CD4-positive, alpha-beta T cell treated with Interleukin-17A for 4 hours (primary cell): Measurements from ENCODE around the gene XXYLT1.

ENCODE experiments used
- DNase-seq: peaks from one replicate; pipeline ENCODE4 v3.0.0-alpha.2; 2020; ENCODE audit warnings: mixed read lengths

Gene XXYLT1

GRCh38 chr3:195128255-195129071, 142.5 kb downstream of the XXYLT1 start:
- no peak for DNase-seq

GRCh38 chr3:195126056-195126605, 144.8 kb downstream of the XXYLT1 start:
- no peak for DNase-seq

DNA sequence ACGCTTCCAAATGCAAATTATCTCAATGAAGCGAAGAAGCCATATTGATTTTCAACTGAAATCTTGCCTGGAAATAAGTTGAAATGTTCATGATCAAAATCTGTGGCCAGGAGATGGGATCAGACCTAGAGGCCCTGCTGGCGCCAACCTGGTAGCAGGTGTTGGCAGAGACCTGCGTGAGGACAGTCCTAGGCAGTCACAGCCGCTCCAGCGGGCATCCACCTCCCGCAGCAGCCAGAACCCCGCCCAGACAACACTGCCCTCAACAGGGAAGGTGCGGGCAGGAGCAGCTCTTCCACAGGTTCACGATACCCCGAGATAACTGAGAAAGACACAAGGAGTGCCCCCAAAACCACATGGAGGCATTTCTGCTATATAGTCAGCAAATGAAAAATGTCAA, 145.3 kb downstream of the XXYLT1 start:
- DNase-seq: no peak

DNA sequence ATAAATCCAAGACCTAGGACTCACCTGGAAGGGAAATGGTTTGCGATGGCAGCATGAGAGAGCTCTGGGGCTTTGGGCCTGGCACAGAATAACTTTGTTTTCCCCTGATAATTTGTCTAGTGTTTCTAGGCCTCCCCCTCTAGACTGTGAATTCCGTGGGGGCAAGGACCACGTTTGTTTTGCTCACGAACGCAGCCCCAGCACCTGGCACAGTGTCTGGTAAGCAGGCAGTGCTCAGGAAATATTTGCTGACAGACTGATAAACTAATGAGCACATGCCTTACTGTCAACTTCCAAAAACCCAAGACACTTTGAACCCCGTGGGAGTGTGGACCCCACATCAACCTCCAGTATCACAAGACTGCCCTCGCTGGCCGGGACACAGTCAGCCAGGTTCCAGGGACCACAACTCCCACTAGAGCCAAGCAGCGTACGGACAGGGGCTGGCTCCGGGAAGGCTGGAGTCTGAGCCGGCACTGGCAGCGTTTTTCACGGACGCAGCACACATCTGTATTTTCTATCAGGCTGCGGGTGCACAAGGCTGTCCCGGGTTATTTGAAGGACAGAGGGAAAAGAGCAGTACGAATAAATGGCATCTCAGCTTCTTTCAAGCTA, 146.5 kb downstream of the XXYLT1 start:
- DNase-seq: no peak

DNA sequence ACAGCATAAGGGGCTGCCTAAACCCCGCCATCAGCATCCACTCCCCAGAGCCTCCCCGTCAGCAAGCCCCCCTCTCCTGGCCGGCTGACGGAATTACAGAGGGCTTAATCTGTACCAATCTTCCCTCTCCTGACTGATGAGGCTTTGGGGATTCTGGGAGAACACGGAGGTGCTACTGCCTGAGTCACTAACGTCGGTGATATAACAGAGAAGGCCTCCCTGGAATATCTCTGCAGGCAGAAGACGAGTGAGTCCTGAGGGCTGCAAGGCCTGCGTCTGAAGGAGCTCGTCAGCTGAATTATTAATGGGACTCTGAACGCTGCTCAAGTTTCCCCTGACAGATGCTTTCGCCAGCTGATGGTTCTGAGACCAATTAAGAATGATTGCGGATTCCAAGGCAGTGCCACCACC, 147.7 kb downstream of the XXYLT1 start:
- no peak for DNase-seq

DNA sequence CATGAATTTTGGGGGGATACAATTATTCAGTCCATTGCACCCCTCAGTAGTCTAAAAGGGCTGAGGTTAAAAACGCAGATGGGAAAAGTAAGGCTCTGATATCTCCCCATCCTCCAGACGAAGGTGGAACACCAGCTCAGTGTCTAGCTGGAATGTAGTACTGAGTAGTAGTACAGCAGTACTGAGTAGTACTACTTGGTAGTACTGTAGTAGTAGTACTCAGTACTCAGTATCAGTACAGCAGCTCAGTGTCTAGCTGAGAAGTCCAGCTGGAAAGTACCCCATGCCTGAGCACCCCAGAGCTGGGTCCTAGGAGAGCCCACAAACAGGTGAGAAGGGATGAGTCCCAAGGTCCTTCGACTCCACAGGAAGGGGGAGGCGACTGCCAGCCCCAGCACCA, 148.7 kb downstream of the XXYLT1 start:
- no peak for DNase-seq

DNA sequence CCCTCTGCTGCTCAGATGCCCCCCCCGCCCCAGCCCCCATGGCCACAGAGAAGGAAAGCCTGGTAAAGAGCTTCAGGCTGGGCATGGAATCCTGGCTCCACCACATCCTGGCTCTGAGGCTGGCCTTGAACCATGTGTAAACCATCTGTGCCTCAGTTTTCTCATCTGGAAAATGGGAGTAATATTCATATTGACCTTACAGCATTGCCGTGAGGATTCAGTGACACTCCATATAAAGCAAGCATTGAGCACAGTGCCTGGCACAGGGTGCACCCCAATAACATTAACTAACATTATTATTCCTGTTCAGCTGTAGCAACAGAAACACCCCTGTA, 150.7 kb downstream of the XXYLT1 start:
- no peak for DNase-seq

DNA sequence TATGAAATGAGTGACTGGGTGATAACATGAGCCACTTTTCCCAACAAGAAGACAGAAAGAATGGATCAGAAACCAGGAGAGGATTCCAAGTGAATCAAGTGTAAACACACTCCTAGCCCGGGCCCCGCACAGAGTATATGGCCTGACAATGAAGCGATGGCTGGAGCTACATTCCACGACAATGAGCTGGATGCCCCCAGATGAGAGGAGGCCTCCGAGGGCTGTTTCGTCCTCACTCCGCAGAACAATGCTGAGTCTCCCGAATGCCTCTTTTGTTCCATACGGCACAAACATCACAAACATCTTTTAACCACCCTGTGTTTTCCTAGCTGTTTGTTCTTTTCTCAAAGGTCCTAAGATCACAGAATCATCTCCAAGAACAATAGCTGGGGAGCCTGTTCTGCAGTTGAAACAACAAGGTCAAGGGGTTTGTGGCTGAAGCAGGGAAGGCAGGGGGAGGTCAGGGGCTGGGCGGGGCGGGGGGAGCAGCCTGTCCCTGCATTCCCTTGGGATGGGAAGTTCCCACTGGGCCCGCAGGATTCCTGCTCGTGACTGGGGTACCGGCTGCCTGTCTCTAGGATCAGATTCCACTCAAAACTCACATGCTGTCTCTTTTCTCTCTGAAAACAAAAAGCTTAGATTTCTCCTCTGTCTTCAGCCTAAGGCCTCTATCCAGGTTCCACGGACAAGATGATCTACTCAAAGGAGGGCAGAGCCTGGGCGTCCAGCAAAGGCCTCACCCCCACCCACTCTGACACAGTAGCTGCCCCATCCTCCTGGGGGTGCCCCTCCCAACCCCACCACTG, 151.3 kb downstream of the XXYLT1 start:
- no peak for DNase-seq

GRCh38 chr3:195118671-195119070, 152.3 kb downstream of the XXYLT1 start:
- no peak for DNase-seq

- DNase-seq: no peak
Measured at GRCh38 chr3:195117978-195118581, 152.9 kb downstream of the XXYLT1 start.

DNA sequence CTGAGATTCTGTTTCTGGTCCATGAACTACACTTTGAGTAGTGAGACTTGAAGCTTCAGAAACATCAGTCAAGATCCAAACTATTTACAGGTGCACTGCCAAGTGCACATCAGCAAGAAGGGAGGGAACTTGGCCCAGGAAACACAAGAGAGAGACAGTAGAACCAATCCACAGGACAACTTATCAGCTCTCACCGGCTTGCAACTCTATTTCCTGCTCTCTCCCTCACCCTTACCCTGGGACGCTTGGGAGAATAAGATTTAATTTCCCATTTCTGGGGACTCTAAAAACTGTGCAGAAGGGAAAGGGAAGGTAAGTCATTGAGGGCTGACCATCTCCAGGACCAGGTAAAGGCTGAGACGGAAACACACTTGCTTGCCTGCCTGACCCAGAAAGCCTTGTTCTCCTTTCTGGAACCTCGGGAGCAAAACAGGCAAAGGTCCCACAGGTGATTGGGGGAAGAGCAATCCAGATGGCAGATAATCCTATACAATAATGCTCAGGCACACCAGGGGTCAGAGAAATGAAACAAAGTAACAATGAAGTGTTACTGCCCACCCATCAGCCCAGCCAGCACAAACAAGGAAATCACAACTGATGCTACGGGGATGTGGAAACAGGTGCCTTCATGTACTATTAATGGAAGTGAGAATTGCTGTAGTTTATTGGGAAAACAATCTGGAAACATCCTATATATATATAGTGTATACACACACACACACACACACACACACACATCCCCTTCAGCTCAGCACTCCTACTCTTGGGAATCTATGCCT, 154.4 kb downstream of the XXYLT1 start:
- DNase-seq: no peak

DNA sequence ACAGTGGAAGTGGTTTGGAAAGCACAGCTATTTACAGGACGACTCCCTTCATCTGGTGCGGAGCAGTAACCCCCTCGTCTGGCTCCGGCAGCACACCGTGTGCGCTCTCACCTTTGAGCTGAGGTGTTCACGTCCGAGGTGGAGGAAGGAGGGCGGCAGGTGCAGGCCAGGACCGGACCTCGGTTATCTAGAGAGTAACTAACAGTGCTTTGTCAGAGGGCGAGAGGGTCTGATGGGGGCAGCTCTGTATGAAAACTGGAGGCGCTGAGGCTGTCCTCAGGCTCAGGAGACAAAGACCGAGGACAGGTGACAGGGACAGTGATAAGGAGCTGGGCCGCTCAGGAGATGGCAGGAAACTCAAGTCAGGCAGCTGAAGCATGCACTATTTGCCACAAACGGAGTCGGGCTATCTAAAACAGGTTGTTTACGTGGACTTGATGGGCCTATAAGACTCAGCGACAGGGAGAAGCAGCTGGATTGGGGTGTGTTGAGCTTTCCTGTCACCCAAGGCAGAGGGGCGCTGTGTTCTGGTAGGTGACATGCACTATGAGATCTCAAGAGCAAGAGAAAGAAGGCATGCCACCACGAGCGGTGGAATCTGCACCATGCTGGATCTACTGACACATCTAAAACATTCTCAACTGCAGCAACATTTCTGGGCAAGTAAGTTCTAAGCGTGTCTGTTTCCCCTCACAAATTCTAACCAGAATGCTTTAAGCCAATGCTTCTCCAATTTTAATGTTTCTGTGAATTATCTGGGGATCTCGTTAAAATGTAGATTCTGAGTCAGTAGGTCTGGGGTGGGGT, 155.2 kb downstream of the XXYLT1 start:
- DNase-seq: no peak

- no peak for DNase-seq
Measured at GRCh38 chr3:195114786-195115599, 156.0 kb downstream of the XXYLT1 start.

GRCh38 chr3:195113536-195114425, 157.2 kb downstream of the XXYLT1 start:
- DNase-seq: no peak

GRCh38 chr3:195113048-195113447, 157.9 kb downstream of the XXYLT1 start:
- no peak for DNase-seq

DNA sequence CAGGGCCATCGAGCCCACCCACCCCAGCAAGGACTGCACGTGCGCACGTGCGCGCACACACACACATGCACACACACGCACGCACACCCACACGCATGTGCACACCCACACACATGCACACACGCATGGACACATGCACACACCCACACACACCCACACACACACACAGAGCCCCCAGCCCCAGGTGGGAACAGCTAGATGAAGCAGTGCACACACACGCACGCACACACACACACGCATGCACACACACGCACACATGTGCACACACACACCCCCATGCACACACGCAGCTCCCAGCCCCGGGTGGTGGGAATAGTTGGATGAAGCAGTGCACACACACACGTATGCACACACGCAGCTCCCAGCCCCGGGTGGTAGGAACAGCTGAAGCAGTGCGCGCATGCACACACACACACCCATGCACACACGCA, 158.6 kb downstream of the XXYLT1 start:
- no peak for DNase-seq

DNA sequence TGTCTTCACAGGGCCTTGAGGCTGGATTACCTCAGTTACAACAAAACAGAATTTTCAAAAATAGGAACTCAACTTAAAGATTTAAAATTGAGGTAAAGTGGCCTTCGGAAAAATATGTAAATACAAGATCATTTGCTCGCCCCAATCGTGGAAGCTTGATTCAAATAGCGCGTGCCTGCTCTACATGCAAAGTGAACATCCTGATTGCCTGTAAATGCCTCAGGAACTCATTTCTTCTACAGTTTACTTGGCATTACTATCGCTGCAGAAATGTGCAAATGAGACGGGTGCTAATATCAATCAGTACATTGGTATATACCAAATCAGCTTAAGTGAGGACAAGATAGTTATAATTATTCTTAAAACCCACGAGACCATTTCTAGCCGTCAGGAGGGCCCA, 159.2 kb downstream of the XXYLT1 start:
- DNase-seq: no peak

GRCh38 chr3:195111319-195111705, 159.6 kb downstream of the XXYLT1 start:
- no peak for DNase-seq

DNA sequence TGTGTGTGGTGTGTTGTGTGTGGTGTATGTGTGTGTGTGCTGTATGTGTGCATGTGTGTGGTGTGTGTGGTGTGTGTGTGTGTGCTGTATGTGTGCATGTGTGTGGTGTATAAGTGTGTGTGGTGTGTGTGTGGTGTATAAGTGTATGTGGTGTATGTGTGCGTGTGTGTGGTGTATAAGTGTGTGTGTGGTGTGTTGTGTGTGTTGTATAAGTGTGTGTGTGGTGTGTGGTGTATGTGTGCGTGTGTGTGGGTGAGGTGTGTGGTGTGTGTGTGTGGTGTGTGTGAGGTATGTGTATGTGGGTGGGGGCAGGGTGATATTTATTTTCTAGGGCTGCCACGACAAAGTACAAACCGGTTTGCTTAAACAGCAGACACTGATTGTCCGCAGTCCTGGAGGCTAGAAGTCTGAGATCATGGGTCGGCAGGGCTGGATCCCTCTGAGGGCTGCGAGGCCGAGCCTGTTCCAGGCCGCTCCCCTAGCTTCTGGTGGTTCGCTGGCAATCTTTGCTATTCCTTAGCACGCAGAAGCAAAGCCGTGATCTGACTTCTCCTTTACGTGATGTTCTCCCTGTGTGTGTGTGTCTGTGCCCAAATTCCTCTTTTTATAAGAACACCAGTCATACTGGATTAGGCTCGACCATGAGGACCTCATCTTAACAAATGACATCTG, 160.2 kb downstream of the XXYLT1 start:
- no peak for DNase-seq
